ENCODE data around the gene SOX21. TPM values are rescaled to one million over a fixed set of nuclear protein-coding genes. Genes with fewer than 3 reads are reported as not detected.
A peak's percentile ranks its signal among the peaks of the same experiment; 100 is the strongest.
"Not testable (repeated sequence)": the region's sequence is repeated elsewhere in the genome, so short reads cannot be mapped to it uniquely, and the experiment has no call there.

SOX21 gene
- total RNA-seq: not detected

DNA sequence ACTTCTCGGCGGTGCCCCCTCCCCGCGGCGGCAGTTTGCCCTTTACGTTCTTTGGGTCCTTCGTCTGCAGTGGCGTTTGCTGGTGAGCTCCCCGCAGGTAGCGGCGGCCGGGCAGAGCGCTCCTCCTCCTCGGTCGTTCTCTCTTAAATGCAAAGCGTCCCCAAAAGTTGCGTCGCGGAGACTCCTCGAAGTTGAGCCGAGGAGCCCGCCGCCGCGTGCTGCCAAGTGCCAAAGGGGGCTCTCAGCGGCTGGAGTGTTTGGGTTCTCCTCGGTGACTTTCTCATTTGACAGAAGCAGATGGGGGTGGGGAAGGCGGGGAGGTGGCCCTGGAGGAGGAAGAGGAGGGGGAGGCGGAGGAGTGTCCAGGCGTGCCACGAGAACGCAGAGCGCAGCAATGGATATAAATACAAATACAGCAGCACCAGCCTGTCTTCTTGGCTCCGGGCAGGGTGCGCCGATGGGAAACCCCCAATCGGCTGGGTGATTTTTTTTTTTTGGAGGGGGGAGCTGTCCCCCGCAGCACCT lies at the start of gene SOX21:
TSS of gene SOX21 (minus strand) at position 259 of the 525 bp plus-strand sequence. CDS start 496 bp downstream, outside the sequence.
- intact Hi-C loops (cut with micrococcal nuclease): loop anchor here (5.0 to 10.0 kb wide), 2 partner anchors 35 to 442 kb away; no protein-coding TSS in a partner anchor
- Mint-ChIP-seq H3K9me3 (no peaks in the 10 kb centered on the region), H3K27ac (no peak within 1 kb of the TSS), H3K36me3 (peaks cover 2% of the 10 kb centered on the region), H3K27me3 (peaks cover 69% of the 10 kb centered on the region), H3K4me3 (peak within 1 kb of the TSS; percentile 54), H3K4me1 (ENCODE audit: low read depth) (peaks cover 21% of the 10 kb centered on the region)
- POLR2A ChIA-PET: no interaction called here
- CTCF ChIA-PET: no interaction called here
- no peak for DNase-seq

DNA sequence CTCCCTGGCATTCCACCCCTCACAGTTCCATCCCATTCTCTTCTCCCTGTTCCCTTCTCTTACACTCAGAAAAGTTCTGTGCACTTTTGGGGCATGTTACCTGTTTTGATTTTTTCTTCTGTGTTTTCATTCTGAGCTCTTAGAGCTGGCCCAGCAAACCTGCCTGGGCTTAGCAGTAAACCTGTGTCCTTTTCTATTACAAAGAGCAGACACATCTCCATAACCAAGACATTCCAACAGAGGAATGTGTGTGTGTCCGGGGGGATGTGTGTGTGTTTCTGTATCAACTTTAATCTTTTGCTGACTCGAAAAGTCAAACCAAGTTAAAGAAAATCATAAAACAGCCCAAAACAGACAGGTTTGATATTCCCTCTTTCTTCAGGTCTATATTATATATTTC lies 49.1 kb upstream of the SOX21 start:
- POLR2A ChIA-PET: no interaction called here
- Mint-ChIP-seq H3K4me3 (no peak overlapping the region), H3K27ac (no peak overlapping the region), H3K4me1 (ENCODE audit: low read depth) (no peaks in the 10 kb centered on the region), H3K36me3 (no peaks in the 10 kb centered on the region), H3K9me3 (no peaks in the 10 kb centered on the region), H3K27me3 (peaks cover 30% of the 10 kb centered on the region)
- intact Hi-C loops (cut with micrococcal nuclease): no loop called here
- DNase-seq: no peak
- CTCF ChIA-PET: no interaction called here

DNA sequence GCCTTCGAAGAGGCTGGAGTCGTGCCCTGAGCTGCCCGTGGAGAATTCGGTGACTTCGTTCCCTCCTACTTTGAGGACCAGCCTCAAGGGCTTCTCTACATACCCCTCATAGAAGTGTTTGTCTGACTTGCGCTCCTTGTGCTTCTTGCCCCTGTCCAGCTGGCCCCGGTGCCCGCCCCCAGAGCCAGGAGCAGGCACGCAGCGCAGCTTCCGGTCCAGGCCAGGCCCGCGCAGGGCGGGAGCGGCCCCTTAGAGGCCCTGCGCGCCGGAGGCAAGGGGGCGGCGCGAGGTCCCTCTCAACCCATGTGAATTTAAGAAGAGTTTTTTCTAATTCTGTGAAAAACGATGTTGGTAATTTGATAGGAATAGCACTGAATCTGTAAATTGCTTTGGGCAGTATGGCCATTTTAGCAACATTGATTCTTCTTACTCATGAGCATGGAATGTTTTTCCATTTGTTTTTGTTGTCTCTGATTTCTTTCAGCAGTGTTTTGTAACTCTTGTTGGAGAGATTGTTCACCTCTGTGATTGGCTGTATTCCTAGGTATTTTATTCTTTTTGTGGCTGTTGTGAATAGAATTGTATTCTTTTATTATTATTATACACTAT lies 46.9 kb upstream of the SOX21 start:
- intact Hi-C loops (cut with micrococcal nuclease): no loop called here

DNA sequence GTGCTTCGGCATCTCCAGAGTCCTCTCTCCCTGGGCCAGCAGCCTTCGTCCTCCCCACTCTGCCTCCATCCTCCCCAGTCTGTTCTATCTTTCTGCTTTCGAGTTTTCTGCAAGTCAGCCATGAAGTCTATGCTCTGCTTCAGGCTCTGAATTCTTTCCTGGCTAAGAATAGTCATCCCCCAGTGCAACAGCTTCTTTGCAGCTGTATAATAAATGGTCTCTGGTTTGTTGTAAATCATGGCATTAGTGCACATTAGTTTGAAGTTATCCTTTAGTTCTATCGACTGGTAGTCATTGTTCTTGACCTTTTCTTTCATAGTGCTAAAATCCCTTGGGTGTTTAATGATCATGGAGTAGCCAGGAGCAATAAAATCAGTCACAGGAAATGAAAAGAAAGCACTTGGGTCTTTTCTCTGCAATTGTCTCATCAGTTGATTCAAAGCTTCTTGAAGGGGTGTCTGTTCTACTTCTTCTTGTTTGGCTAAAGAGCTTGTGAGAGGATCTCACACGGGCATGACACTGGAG lies 46.2 kb upstream of the SOX21 start:
- no peaks in the 10 kb centered on the region for H3K36me3 Mint-ChIP-seq

More for the DNA sequence above, 46.9 kb upstream of the SOX21 start:
- CTCF ChIA-PET: no interaction called here
- no peaks in the 10 kb centered on the region for H3K36me3 Mint-ChIP-seq
- no peak overlapping the region for H3K27ac Mint-ChIP-seq
- no peak overlapping the region for H3K4me3 Mint-ChIP-seq
- peaks cover 26% of the 10 kb centered on the region for H3K27me3 Mint-ChIP-seq
- DNase-seq: no peak
- POLR2A ChIA-PET: no interaction called here
- H3K9me3 Mint-ChIP-seq: no peaks in the 10 kb centered on the region
- no peaks in the 10 kb centered on the region for H3K4me1 Mint-ChIP-seq (ENCODE audit: low read depth)

DNA sequence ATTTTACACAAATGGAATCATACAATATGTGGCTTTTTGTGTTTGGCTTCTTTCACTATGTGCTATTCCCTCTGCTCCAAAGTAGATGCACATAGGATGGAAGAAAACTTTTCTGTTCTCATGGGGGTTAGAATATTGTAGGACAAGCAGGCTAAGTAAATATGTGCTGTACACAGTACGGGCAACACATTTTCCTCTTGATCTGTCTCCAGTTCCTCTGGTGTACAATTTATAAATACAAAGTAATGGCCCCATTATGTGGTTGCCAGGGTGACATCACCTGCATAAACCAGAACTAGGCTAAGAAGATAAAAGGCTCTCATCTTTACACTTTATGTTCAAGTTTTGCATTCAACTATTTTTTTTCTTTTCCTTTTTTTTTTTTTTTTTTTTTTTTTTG lies 41.0 kb upstream of the SOX21 start:
- no peaks in the 10 kb centered on the region for H3K4me1 Mint-ChIP-seq (ENCODE audit: low read depth)
- no peak for DNase-seq
- H3K27me3 Mint-ChIP-seq: peaks cover 12% of the 10 kb centered on the region
- no peak overlapping the region for H3K4me3 Mint-ChIP-seq
- ChIA-PET POLR2A (no interaction called here), CTCF (interaction anchor here (0.6 kb wide), 1 partner anchor 1952 kb away, joined by 3 read pairs; no protein-coding TSS in a partner anchor)
- H3K9me3 Mint-ChIP-seq: no peaks in the 10 kb centered on the region
- no peaks in the 10 kb centered on the region for H3K36me3 Mint-ChIP-seq
- no peak overlapping the region for H3K27ac Mint-ChIP-seq
- intact Hi-C loops (cut with micrococcal nuclease): no loop called here

More for the DNA sequence above, 46.2 kb upstream of the SOX21 start:
- ChIA-PET POLR2A (no interaction called here), CTCF (no interaction called here)
- no peak for DNase-seq
- Mint-ChIP-seq H3K4me3 (no peak overlapping the region), H3K27ac (no peak overlapping the region), H3K9me3 (no peaks in the 10 kb centered on the region), H3K27me3 (peaks cover 26% of the 10 kb centered on the region), H3K4me1 (ENCODE audit: low read depth) (no peaks in the 10 kb centered on the region)
- intact Hi-C loops (cut with micrococcal nuclease): no loop called here

DNA sequence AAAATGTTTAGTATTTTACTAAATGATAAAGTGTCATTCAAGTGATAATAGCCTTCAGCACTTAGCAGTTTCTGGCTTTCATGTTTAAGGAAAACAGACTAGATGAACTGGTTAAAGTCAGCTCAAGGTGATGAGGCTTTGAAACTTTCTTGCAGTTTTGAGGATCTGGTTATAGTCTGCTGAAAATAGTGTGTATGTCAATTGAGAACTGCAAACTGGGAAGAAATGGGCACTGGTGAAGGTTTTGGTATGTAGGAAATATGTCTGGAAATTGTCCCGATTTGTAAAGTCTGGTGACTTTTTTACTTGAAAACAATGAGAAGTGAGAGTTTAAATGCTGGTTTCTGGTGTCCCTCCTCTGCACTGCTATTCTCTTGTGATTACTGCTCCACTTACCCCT lies 36.8 kb upstream of the SOX21 start:
- Mint-ChIP-seq H3K27me3 (peaks cover 10% of the 10 kb centered on the region), H3K27ac (no peak overlapping the region), H3K36me3 (no peaks in the 10 kb centered on the region), H3K4me3 (no peak overlapping the region), H3K4me1 (ENCODE audit: low read depth) (no peaks in the 10 kb centered on the region), H3K9me3 (no peaks in the 10 kb centered on the region)
- ChIA-PET POLR2A (no interaction called here), CTCF (no interaction called here)
- DNase-seq: no peak
- intact Hi-C loops (cut with micrococcal nuclease): no loop called here

DNA sequence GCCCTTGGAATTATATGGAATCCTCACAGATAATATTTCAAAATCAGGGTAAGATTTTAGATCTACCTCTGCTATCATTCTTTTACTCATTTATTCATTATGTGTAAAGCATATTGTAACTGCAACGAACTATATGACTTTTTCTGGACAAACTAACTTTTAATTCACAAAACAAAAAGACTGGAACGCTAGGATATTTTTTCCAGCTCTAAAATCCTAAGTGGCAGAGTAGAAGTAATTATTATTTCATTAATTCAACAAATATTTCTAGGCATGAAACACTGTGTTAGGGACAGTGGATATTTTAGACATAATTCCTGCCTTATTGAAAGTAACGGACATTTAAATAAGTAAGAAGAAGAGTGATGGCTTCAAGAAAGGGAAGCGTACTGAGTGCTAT lies 26.9 kb upstream of the SOX21 start:
- Mint-ChIP-seq H3K4me3 (no peak overlapping the region), H3K4me1 (ENCODE audit: low read depth) (no peaks in the 10 kb centered on the region), H3K36me3 (no peaks in the 10 kb centered on the region), H3K27ac (no peak overlapping the region), H3K27me3 (peaks cover 8% of the 10 kb centered on the region), H3K9me3 (no peaks in the 10 kb centered on the region)
- intact Hi-C loops (cut with micrococcal nuclease): no loop called here
- DNase-seq: no peak
- CTCF ChIA-PET: no interaction called here
- POLR2A ChIA-PET: no interaction called here

DNA sequence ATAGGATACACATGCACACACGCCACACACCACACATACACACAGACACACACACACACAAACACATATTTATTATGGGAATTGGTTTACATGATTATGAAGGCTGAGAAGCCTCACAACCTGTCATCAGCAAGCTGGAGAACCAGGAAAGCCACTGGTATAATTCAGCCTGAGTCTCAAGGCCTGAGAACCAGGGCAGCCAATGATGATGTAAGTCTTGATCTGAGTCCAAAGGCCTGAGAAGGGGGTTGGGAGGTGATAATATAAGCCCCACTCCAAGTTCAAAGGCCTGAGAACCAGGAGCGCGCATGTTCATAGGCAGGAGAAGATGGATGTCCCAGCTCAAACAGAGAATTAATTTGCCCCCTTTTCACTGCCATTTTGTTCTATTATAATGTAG lies 18.7 kb upstream of the SOX21 start:
- Mint-ChIP-seq H3K27ac (no peak overlapping the region), H3K9me3 (peaks cover 9% of the 10 kb centered on the region), H3K4me1 (ENCODE audit: low read depth) (no peaks in the 10 kb centered on the region), H3K27me3 (peaks cover 9% of the 10 kb centered on the region), H3K4me3 (no peak overlapping the region), H3K36me3 (no peaks in the 10 kb centered on the region)
- intact Hi-C loops (cut with micrococcal nuclease): no loop called here
- ChIA-PET CTCF (no interaction called here), POLR2A (no interaction called here)
- DNase-seq: no peak

DNA sequence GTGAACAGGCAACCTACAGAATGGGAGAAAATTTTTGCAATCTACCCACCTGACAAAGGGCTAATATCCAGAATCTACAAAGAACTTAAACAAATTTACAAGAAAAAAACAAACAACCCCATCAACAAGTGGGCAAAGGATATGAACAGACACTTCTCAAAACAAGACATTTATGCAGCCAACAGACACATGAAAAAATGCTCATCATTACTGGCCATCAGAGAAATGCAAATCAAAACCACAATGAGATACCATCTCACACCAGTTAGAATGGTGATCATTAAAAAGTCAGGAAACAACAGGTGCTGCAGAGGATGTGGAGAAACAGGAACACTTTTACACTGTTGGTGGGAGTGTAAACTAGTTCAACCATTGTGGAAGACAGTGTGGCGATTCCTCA lies 17.6 kb upstream of the SOX21 start:
- CTCF ChIA-PET, H3K27me3 Mint-ChIP-seq, POLR2A ChIA-PET: not testable (repeated sequence)

DNA sequence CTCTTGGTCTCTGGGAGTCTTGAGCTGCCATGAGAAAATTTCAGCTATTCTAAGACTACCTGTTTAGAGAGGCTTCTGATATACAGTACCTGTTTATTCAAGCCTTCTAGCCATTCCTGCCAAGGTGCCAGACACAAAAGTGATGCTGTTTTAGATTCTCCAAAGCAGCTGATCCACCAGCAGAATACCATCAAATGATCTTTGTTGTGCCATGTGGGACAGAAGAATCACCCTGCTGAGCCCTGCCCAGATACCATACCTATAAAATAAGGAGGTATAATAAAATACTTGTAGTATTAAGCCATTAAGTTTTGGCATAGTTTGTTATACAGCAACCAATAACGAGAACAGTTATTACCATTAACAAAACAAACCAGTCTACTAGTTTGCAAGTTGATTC lies 14.1 kb upstream of the SOX21 start:
- Mint-ChIP-seq H3K4me1 (ENCODE audit: low read depth) (no peaks in the 10 kb centered on the region), H3K4me3 (no peak overlapping the region), H3K27ac (no peak overlapping the region), H3K9me3 (peaks cover 13% of the 10 kb centered on the region), H3K36me3 (no peaks in the 10 kb centered on the region), H3K27me3 (peaks cover 22% of the 10 kb centered on the region)
- intact Hi-C loops (cut with micrococcal nuclease): no loop called here
- POLR2A ChIA-PET: no interaction called here
- CTCF ChIA-PET: no interaction called here
- DNase-seq: no peak

More for the DNA sequence above, 17.6 kb upstream of the SOX21 start:
- H3K36me3 Mint-ChIP-seq; DNase-seq; H3K4me1 Mint-ChIP-seq (ENCODE audit: low read depth); intact Hi-C loops (cut with micrococcal nuclease); H3K27ac Mint-ChIP-seq; H3K4me3 Mint-ChIP-seq: not testable (repeated sequence)
- H3K9me3 Mint-ChIP-seq: peaks cover 13% of the 10 kb centered on the region

DNA sequence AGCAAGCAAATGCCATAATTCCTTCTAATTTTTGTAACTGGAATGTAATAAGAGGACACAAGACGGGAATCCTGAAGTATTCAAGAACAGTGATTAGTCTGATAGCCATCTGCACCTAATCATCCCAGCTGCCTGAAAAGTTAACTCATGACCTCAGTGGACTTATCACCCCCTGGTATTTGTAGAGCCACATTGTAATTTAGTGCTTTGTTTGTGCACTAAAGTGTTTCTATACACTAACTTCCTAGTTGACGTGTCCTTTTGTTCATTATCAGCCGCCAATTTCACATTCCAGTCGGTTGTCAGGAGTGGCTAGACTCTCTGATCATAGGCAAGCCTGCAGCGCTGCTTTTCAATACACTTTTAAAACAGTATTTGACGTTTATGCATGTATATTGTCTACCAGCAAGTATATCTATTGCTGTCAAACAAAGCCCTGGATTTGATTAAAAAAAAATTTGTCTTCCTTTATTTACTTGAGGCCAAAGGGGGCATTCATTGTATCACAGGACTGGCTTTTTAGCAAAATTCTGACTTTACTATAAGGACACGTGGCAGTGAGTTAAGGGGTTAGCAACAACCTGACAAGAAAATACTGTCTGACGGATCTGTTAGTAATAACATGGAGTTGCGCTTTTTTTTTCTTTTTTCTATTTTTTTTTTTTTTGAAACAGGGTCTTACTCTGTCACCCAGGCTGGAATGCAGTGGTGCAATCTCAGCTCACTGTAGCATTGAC lies 10.4 kb upstream of the SOX21 start:
- CTCF ChIA-PET: no interaction called here

DNA sequence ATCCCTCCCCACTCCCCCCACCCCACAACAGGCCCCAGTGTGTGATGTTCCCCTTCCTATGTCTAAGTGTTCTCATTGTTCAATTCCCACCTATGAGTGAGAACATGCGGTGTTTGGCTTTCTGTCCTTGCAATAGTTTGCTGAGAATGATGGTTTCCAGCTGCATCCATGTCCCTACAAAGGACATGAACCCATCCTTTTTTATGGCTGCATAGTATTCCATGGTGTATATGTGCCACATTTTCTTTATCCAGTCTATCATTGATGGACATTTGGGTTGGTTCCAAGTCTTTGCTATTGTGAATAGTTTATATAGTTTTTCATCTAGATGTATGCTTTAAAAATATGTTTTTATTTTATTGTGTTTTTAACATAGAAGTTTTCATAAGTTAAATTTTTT lies 6.4 kb upstream of the SOX21 start:
- H3K27me3 Mint-ChIP-seq: peaks cover 49% of the 10 kb centered on the region
- H3K4me3 Mint-ChIP-seq; H3K4me1 Mint-ChIP-seq (ENCODE audit: low read depth); H3K36me3 Mint-ChIP-seq; CTCF ChIA-PET; DNase-seq; H3K27ac Mint-ChIP-seq; H3K9me3 Mint-ChIP-seq; POLR2A ChIA-PET: not testable (repeated sequence)
- intact Hi-C loops (cut with micrococcal nuclease): loop anchor here (10.0 kb wide), 1 partner anchor 436 kb away; no protein-coding TSS in a partner anchor

More for the DNA sequence above, 10.4 kb upstream of the SOX21 start:
- Mint-ChIP-seq H3K36me3 (no peaks in the 10 kb centered on the region), H3K4me3 (no peak overlapping the region), H3K27me3 (peaks cover 19% of the 10 kb centered on the region), H3K9me3 (peaks cover 9% of the 10 kb centered on the region), H3K4me1 (ENCODE audit: low read depth) (no peaks in the 10 kb centered on the region), H3K27ac (no peak overlapping the region)
- intact Hi-C loops (cut with micrococcal nuclease): no loop called here
- POLR2A ChIA-PET: no interaction called here
- DNase-seq: no peak

DNA sequence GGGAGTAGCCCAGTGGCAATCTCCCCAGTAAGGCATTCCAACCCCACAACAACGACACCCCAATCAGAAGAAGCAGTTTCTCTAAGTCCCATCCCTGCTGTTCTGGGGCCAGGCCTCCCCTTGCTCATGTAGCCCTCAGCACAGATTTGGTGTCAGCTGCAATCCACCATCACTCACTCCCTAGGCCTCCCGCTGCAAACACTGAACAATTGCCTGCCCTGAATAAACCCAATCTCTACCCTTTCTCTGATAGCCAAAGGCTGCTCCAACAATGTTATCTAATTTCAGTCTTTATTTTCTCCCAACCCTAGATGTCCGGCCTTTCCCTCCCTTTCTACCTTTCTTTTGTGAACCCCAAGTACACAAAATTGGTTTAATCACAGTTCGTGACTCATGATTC lies 5.6 kb upstream of the SOX21 start:
- ChIA-PET POLR2A (no interaction called here), CTCF (no interaction called here)
- Mint-ChIP-seq H3K27ac (no peak overlapping the region), H3K27me3 (peaks cover 51% of the 10 kb centered on the region), H3K9me3 (no peaks in the 10 kb centered on the region), H3K36me3 (no peaks in the 10 kb centered on the region), H3K4me1 (ENCODE audit: low read depth) (no peaks in the 10 kb centered on the region), H3K4me3 (no peak overlapping the region)
- no peak for DNase-seq
- intact Hi-C loops (cut with micrococcal nuclease): loop anchor here (10.0 kb wide), 1 partner anchor 437 kb away; no protein-coding TSS in a partner anchor

Data from activated CD4-positive, alpha-beta memory T cell treated with anti-CD3 and anti-CD28 coated beads for 36 hours (primary cell).